ENCODE results near the gene DUSP3. TPM values are rescaled to one million over a fixed set of nuclear protein-coding genes. Genes with fewer than 3 reads are reported as not detected.

DUSP3 gene
- total and polyA plus RNA-seq, 2 donors (not counting 1 experiment from before 2014, with no cell fraction given) = 8.9 to 18.2 TPM

- H3K9me3 Mint-ChIP-seq (ENCODE audit: insufficient read depth) = peaks cover 4% of the 10 kb centered on the region
- TF ChIP-seq CTCF (IDR thresholded peaks at IDR 0.05) (no peak), EZH2 (IDR thresholded peaks at IDR 0.05; ENCODE audit: borderline replicate concordance, insufficient read depth, low read depth, low read length, poor library complexity, severe bottlenecking) (no peak)
- intact Hi-C loops (cut with micrococcal nuclease) = no loop called here
- H3K4me2 ChIP-seq (replicated peaks; ENCODE audit: low read depth, low read length, poor library complexity, severe bottlenecking) = no peak overlapping the region
- peaks cover 29% of the 10 kb centered on the region for H3K27me3 Mint-ChIP-seq
- DNase-seq (no peak), ATAC-seq (ENCODE audit: low read depth) (no peak)
- no peak overlapping the region for H3K27ac Mint-ChIP-seq
- ChIA-PET CTCF (interaction anchor here (0.8 kb wide), 1 partner anchor 39 kb away, joined by 3 read pairs; no protein-coding TSS in a partner anchor), POLR2A (no interaction called here)
- no peaks in the 10 kb centered on the region for H3K36me3 ChIP-seq (replicated peaks in 1 of 2; ENCODE audit: control extremely low read depth in 1 of 2, control insufficient read depth in 1 of 2, extremely low read depth in 1 of 2, insufficient read depth in 2 of 2, low read length in 1 of 2)
- no peak overlapping the region for H3K9ac ChIP-seq (ENCODE audit: low read length)
- H3K4me3 ChIP-seq (ENCODE audit: control extremely low read depth in 1 of 5, extremely low read depth in 1 of 5, insufficient read depth in 1 of 5, low read depth in 2 of 5, low read length in 4 of 5) = no peak overlapping the region
- no peak overlapping the region for H3K4me3 Mint-ChIP-seq
- no peaks in the 10 kb centered on the region for H3K27me3 ChIP-seq (replicated peaks in 1 of 4; ENCODE audit: control extremely low read depth in 1 of 4, control insufficient read depth in 3 of 4, insufficient read depth in 4 of 4, low read length in 3 of 4)
- H3K79me2 ChIP-seq (ENCODE audit: control insufficient read depth, insufficient read depth, low read length) = no peaks in the 10 kb centered on the region
- H3K4me1 ChIP-seq (ENCODE audit: control insufficient read depth in 2 of 2, insufficient read depth in 2 of 2, low read length in 2 of 2) = no peaks in the 10 kb centered on the region
- H4K20me1 ChIP-seq (ENCODE audit: control insufficient read depth, insufficient read depth, low read length, poor library complexity, severe bottlenecking) = no peaks in the 10 kb centered on the region
- H3K4me1 Mint-ChIP-seq = no peaks in the 10 kb centered on the region
- H2AFZ ChIP-seq (ENCODE audit: insufficient read depth, low read depth, low read length, poor library complexity, severe bottlenecking) = no peak overlapping the region
- H3K27ac ChIP-seq (ENCODE audit: low read length in 2 of 2) = no peak overlapping the region
- 89% methylated on average over 1 of the region's 1 CpG for WGBS (ENCODE audit: insufficient coverage)
- no peaks in the 10 kb centered on the region for H3K9me3 ChIP-seq (ENCODE audit: control extremely low read depth in 1 of 3, control insufficient read depth in 2 of 3, insufficient read depth in 1 of 3, low read length in 2 of 3)
Observed at GRCh38 chr17:43733956-43734355, 44.8 kb downstream of the DUSP3 start.

GRCh38 chr17:43732958-43733357 lies 45.8 kb downstream of the DUSP3 start:
- Mint-ChIP-seq H3K4me1 (no peaks in the 10 kb centered on the region), H3K27me3 (peaks cover 23% of the 10 kb centered on the region), H3K27ac (no peak overlapping the region), H3K9me3 (ENCODE audit: insufficient read depth) (peaks cover 4% of the 10 kb centered on the region), H3K4me3 (no peak overlapping the region)
- Histone ChIP-seq H3K9ac (ENCODE audit: low read length) (no peak overlapping the region), H3K36me3 (replicated peaks in 1 of 2; ENCODE audit: control extremely low read depth in 1 of 2, control insufficient read depth in 1 of 2, extremely low read depth in 1 of 2, insufficient read depth in 2 of 2, low read length in 1 of 2) (no peaks in the 10 kb centered on the region), H3K4me2 (replicated peaks; ENCODE audit: low read depth, low read length, poor library complexity, severe bottlenecking) (no peak overlapping the region), H3K27ac (ENCODE audit: low read length in 2 of 2) (no peak overlapping the region), H3K27me3 (replicated peaks in 1 of 4; ENCODE audit: control extremely low read depth in 1 of 4, control insufficient read depth in 3 of 4, insufficient read depth in 4 of 4, low read length in 3 of 4) (no peaks in the 10 kb centered on the region), H3K4me1 (ENCODE audit: control insufficient read depth in 2 of 2, insufficient read depth in 2 of 2, low read length in 2 of 2) (no peaks in the 10 kb centered on the region), H4K20me1 (ENCODE audit: control insufficient read depth, insufficient read depth, low read length, poor library complexity, severe bottlenecking) (no peaks in the 10 kb centered on the region), H2AFZ (ENCODE audit: insufficient read depth, low read depth, low read length, poor library complexity, severe bottlenecking) (no peak overlapping the region), H3K4me3 (ENCODE audit: control extremely low read depth in 1 of 5, extremely low read depth in 1 of 5, insufficient read depth in 1 of 5, low read depth in 2 of 5, low read length in 4 of 5) (no peak overlapping the region), H3K9me3 (ENCODE audit: control extremely low read depth in 1 of 3, control insufficient read depth in 2 of 3, insufficient read depth in 1 of 3, low read length in 2 of 3) (no peaks in the 10 kb centered on the region), H3K79me2 (ENCODE audit: control insufficient read depth, insufficient read depth, low read length) (no peaks in the 10 kb centered on the region)
- ATAC-seq (ENCODE audit: low read depth) (no peak), DNase-seq (no peak)
- WGBS (ENCODE audit: insufficient coverage) = 100% methylated on average over 1 of the region's 2 CpGs
- TF ChIP-seq EZH2 (IDR thresholded peaks at IDR 0.05; ENCODE audit: borderline replicate concordance, insufficient read depth, low read depth, low read length, poor library complexity, severe bottlenecking) (no peak), CTCF (IDR thresholded peaks at IDR 0.05) (no peak)
- intact Hi-C loops (cut with micrococcal nuclease) = no loop called here
- CTCF ChIA-PET = interaction anchor here (0.6 to 1.0 kb wide), 2 partner anchors 33 to 81 kb away, joined by 3 read pairs; no protein-coding TSS in a partner anchor
- POLR2A ChIA-PET = no interaction called here
